HG02840 (cell line): ENCODE data around the gene BRDT.

ENCODE experiments used
- ATAC-seq: cut with Tn5 transposase; IDR thresholded peaks from one replicate; pipeline ENCODE4 v1.9.1; 2021; ENCODE audit warnings: mild to moderate bottlenecking, moderate library complexity, moderate number of reproducible peaks; ENCODE audit not compliant: unreplicated experiment, low FRiP score

Gene BRDT

DNA sequence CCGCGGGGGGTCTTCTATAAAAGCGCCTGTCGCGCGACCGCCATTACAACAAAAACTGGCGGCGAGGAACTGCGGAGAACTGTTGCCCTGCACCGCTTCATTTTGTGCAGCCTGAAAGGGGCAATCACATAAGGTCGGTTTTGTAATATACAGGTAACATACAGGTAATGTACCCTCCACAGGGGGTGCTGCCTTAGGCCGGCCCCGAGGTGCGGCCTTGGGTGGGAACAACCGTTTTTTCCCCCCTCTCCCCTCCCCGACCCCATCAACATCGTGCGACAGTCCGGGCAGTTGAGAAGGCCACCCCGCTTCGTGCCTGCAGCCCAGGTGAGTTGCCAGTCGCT, at the start of gene BRDT:
TSS of gene BRDT (plus strand) at position 46 of the 344 bp plus-strand sequence. CDS start 13,354 bp downstream, outside the sequence.
- ATAC-seq: no peak

DNA sequence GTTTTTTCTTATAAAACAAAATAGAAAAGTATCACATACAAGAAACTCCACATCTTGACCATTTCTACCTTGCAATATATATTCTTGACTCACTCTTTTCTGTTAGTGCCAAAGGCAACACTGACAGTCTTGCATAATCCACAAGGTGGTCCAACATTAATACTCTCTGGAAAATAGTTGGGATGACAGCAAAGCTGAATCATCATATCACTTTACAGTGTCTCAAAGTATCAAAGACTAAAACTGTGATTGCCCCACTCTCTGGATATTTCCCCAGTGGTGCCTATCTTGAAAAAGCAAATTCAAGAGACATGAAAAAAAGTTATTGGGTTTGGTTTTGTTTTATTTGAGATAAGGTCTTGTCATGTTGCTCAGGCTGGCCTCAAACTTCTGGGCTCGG, 48.6 kb upstream of the BRDT start:
- ATAC-seq: no peak

DNA sequence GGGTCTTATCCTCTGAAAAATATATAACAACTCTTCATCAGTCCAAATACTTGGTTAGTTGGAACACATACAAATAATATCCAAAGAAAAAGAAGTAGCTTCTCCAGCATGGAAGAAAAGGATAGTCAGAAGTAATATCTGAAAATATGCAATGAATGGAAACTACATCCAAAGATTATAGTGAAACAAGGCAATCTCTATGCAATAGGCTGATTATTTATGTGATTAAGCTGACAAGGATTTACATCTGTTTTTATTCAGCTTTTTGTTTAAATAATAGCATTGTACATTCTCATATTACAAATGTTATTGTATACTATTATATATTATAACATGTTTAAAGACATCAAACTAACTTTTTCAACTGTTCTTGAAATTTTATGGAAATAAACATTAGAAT, 48.0 kb upstream of the BRDT start:
- no peak for ATAC-seq

DNA sequence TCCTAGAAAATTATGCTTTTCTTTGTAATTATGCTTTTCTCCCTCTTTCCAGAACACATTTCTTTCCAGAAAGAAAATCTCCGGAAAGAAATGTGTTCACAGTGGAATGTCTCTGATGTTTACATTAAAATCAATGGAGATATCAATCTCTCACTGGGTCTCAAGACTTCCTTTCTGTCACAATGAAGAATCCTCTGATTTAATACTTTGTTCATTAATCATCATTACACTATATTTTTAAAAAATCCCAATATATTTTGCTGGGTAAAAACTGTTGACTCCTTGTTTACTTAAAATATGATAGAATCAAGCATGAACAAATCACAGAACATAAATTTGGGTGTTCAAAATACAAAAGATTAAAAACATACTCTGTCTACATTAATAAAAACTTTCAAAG, 36.9 kb upstream of the BRDT start:
- no peak for ATAC-seq

DNA sequence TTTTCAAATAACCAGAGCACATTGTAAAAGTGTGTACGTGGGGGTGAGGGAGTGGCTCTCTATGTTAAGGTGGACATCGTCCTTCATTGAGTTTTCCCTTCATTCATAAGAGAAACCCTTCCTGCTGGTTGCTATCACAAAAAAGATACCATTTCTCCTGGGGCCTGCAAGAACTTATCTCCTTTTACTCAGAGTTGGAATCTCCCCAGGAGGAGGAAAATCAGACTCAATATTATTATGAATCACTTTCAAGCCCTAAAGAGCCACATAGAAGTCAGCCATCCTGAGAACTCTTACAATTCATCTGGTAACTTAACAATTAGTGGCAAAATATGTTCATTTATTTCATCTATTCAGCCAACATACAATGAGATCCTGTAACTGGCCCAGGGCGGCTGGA, 36.2 kb upstream of the BRDT start:
- no peak for ATAC-seq

DNA sequence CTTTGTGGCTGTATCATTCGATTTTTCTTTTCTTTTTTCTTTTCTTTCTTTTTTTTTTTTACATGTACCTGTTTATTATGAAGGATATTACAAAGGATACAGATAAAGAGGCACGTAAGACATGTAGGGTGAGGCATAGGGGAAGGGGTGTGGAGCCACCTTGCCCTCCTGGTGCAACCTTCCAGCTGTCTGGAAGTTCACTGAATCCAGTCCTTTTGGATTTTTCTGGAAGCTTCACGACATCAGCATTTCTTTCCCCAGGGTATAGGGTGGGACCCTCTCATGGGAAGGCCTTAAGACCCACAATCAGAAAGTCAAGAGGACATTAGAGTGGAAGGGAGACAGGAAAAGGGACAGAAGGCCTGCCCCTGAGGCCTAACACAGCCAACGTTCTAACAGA, 33.2 kb upstream of the BRDT start:
- no peak for ATAC-seq

DNA sequence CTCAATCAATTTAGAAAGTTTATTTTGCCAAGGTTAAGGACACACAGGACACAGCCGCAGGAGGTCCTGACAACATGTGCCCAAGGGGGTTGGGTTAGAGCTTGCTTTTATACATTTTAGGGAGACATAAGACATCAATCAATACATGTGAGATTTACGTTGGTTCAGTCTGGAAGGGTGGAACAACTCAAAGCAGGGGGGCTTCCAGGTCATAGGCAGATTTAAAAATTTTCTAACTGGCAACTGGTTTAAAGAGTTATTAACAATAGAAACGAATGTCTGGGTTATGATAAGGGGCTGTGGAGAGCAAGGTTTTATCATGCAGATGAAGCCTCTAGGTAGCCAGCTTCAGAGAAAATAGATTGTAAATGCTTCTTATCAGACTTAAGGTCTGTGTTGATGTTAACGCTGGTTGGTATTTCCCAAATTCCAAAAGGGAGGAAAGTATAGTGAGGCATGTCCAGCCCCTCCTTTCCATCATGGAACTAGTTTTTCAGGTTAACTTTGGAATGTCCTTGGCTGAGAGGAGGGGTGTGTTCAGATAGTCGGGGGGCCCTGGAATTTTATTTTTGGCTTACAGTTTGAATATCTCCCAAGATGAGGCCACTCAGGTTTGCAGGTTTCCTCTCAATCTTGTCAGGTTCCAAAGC, 32.3 kb upstream of the BRDT start:
- no peak for ATAC-seq

DNA sequence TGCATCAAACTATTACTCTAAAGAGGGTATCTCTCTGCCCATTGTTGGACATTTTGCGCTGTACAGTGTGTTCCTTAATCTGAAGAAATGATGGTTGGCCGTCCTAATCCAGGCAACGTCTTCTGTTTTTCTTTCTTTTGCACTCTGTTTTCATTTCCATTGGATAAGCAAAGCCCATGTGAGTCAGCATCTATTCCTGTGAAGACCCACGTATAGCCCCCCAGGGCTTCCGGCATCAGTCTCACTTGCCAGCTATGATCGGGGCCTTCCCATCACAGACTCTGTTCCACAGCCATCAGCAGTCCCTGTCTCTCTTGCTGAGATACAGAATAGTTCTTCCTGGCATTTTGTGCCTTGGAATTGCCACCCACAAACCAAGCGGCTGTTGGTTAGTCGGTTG, 29.2 kb upstream of the BRDT start:
- ATAC-seq: no peak

DNA sequence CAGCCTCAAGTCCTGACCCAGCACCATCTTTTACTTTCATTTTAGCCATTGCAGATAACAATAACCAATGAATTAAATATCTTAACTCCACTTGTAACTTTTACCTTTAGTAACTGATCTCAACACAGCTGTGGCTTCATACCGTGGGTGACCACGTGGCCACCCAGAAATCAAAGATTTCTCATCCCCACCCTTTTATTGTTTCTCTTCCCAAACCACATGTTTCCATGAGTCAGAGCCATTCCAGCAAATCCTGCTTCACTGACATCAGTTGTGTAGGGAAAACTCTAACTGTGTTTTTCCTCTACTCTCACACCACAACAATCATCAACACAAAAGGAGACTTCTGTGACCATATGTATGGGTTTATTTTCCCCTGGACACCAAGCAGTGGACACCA, 25.1 kb upstream of the BRDT start:
- ATAC-seq: no peak

DNA sequence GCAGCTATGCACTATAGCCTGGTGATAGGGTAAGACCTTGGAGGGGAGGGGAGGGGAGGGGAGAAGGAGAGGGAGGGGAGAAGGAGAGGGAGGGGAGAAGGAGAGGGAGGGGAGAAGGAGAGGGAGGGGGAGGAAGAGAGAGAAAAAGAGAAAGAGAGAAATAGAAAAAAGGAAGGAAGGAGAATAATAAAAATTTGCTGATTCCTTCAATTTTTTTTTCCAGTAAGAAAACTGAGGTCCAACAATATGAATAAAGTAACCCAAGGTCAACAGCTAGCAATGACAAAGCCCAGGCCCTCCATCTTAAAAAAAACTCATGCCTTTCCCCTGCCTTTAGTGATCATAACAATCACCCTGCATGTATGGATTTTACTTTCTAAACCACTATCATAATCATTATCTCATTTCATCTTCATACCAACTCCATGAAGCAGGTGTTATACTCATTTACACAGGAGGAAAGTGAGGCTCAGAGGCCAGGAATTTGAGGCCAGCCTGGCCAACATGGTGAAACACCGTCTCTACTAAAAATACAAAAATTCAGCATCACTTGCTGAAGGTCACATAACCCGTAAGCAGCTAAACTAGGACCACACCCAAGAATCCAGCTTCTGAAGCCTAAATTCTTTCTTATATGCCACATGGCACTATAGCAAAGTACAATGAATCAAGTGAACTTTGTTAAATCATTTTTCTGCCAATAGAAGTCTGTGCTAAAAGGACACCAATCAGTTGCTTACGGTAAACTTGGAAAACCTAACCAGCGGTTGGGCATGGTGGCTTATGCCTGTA, 23.4 kb upstream of the BRDT start:
- ATAC-seq: no peak

DNA sequence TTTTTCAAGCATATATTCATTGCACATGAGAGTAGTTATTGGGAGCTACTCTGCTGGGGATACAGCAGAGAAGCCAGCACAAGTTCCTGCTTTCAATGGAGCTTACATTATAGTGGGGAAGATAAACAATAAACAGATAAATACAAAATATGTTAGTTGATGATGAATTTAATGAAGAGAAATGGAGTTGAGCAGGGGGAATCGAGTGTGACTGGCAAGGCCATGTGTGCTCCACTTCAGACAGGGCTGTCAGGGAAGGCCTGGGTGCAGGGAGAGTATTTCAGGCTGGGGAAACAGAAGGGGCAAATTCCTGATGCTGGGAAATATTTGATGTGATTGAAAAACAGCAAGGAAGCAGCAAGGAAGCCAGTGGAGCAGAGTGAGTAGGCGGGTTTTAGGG, 21.2 kb upstream of the BRDT start:
- ATAC-seq: no peak

DNA sequence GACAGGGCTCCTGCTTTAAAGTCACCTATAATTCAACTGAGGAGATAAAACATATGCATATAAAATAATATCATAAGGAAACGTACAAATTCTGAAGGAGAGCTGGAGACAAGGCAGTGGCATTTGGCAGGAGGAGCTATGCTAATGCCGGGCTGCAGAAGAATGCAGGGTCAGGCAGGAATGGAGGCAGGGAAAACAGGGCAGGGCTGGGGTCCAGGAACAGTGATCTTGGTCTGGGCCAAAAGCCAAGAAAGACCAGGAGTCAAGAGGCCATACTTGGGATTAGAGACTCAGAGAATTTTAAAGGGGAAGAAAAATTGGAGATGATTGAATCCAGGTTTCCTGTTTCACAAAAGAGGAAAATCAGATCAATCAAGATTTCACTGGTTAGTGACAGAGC, 20.0 kb upstream of the BRDT start:
- ATAC-seq: no peak

DNA sequence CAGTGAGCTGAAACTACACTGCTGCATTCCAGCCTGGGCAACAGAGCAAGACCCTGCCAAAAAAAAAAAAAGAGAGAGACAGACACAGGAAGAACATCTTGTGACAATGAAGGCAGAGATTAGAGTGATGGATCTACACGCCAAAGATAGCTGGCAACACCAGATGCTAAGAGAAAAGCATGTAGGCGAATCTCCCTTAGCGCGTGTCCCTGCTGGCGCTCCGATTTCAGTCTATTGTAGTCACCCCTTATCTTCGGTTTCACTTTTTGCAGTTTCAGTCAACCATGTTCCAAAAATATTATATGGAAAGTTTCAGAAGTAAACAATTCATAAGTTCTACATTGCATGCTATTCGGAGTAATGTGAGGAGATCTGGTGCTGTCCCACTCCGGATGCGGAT, 11.6 kb upstream of the BRDT start:
- no peak for ATAC-seq

DNA sequence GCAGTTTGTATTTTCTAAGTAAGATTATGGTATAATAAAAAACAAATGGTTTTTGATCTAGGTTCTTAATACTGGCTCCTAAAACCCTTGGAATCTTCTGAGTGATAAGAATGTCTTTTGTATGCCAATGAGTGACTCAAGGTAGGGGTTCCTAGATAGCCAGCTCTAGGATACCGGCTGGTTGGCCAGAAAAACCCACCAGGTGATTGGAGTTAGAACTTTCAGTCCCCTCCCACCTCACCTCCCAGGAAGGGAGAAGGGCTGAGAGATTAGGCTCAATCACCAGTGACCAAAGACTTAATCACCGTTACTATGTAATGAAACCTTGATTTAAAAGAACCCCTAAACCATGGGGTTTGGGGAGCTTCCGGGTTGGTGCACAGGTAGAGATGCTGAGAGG, 8.7 kb upstream of the BRDT start:
- no peak for ATAC-seq

DNA sequence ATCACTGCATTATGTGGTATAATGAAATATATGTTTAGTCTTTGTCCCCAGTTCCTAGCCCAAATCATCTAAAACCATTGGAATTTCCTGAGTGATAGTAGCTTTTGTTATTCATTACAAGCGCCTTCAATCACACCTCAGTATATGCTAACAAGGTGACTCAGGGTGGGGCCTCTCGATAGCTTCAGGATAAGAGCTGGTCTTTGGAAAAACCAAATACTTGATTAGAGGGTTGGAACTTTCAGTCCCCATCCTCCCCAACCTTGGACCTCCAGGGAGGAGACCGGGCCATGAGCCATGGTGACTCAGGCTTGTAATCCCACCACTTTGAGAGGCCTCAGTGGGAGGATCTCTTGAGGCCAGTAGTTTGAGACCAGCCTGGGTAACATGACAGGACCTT, 5.1 kb upstream of the BRDT start:
- ATAC-seq: no peak

DNA sequence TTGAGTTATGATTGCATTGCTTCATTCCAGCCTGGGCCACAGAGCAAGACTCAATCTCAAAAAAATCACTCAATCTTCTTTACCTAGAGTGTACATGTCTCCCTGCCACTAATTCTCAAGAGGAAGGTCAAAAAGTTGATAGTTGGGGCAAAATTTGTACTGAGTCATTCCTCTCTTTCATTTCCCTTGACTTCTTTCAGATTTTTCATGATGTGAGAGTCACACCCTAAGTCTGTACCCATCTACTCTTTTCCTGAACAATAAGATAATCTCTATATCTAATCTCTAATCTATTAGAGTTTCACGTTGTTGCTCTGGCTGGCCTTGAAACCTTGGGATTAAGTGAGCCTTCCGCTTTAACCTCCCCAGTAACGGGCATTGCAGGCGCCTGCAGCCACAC, 1.1 kb upstream of the BRDT start:
- ATAC-seq: no peak

DNA sequence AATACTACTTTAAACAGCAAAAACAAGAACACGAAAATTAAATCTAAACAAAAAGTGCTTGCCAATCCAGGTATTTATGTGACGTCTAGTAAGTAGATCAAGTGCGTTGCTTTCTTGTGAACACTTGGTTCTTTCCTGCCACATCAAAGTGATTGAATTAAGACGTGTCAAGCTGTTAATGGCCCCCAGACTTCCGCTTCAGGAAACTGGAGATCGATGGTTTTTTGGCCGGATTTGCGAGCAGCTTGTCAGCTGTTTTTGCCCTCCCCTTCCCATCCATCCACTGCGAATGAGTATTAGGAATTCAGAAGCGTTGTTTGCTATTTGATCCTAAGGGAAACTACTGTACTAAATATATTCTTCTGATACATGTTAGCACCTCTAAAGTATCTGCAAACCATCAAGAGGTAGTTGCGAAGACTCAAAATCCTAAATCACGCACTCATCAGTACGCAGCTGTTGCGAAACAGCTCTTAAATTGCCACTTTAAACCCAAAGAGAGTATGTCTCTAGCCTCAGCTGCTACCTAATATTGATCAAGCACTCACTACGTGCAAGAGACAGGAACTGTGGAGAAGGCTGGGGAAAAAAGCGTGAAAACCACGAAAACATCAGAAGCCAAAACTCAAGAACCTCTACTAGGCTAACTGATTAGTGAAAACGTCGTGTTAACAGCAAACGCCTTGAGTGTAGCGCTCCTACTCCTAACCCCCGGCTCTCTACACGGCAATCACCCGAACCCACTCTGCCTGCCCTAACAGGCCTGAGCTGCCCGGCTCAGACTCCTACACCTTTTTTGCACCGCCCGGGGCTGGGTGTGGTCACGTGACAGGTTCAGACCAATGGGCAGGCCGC, 473 bp upstream of the BRDT start:
- no peak for ATAC-seq

DNA sequence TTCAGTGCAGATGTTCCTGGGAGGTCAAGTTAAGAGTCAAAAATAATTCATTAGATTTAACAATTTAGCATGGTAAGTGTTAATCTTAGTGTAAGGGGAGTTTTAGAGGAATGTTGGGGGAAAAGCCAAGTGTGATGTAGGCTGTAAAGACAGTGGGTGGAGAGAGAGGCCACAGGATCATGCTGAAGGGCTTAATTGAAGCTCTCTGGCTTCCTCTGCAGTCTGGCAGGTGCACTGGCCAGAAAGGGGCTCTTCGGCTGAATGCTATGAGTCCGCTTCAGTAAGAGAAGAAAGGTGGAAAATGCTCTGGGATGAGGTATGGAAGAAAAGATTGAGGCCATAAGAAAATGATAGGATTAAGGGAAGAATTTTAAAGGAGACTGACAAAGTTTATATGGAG, 3.0 kb downstream of the BRDT start:
- no peak for ATAC-seq

DNA sequence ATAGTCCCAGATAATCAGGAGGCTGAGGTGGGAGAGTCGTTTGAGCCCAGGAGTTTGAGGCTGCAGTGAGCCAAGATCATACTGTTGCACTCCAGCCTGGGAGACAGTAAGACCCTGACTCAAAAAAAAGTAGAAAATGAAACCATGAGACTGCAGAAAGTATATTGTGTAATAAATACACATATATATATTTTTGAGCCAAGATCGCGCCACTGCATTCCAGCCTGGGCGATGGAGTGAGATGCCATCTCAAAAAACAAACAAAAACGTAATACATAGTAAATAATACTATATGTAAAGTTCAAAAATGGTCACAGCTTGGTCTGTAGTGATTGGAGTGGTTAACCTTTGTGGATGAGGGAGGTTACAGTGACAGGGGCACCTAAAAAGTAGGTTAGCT, 9.7 kb downstream of the BRDT start:
- ATAC-seq: no peak

DNA sequence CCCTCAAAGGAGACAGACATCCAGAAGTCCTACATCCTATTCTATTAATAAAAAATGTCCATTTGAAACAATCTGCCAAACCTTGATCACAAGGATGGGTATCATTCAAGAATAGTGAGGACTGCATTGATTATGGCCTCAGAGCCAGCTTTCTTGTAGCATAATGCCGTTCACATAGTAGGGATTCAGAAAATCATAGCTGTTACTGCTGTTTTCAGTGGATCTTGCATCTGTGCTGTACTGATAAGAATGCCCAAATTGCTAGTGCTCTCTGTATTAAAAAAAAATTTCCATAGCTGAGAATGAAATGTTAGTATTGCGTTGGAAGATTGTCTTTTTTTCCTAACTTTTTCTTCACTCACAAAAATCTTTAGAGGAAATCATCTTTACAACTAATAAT, 19.1 kb downstream of the BRDT start:
- ATAC-seq: no peak

DNA sequence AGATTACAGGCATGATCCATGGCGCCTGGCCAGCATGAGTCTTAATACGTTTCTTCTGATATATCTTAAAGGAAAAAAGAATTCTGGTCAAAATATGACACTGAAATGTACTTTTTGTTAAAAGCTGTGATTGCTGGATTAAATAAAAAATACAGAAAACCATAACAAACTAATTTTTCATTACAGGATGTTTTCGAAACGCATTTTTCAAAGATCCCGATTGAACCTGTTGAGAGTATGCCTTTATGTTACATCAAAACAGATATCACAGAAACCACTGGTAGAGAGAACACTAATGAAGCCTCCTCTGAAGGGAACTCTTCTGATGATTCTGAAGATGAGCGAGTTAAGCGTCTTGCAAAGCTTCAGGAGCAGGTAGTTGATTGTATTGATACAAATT, 30.2 kb downstream of the BRDT start:
- no peak for ATAC-seq

DNA sequence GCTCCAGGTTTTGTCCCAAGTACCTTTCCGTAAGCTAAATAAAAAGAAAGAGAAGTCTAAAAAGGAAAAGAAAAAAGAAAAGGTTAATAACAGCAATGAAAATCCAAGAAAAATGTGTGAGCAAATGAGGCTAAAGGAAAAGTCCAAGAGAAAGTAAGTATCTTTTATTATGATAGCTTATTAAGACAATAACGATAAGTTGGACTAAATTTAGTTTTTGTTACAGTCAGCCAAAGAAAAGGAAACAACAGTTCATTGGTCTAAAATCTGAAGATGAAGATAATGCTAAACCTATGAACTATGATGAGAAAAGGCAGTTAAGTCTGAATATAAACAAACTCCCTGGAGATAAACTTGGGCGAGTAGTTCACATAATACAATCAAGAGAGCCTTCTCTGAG, 31.5 kb downstream of the BRDT start:
- no peak for ATAC-seq
